Thyroid gland (tissue), 4 donors: ENCODE measurements around the gene CBLB.

ENCODE experiments used
- CTCF ChIP-seq, 6 experiments: fragments of 200-600 bp in 3 of 6; fragments of 450-650 bp in 3 of 6; sonication (generic) in 3 of 6; IDR thresholded peaks; one replicate each; pipeline ENCODE4 v1.5.1; 2016 to 2019; ENCODE audit warnings: antibody characterized with exemption in 6 of 6, mild to moderate bottlenecking in 2 of 6, inconsistent platforms in 1 of 6, moderate library complexity in 1 of 6
- POLR2A ChIP-seq, 2 donors: fragments of 450-650 bp; IDR thresholded peaks; one replicate each; pipeline ENCODE4 v1.6.1; 2017; ENCODE audit warnings: antibody characterized with exemption in 2 of 2, mild to moderate bottlenecking in 2 of 2, moderate library complexity in 1 of 2

- TF ChIP-seq CTCF (IDR thresholded peaks at IDR 0.05) = no peak
- TF ChIP-seq POLR2A (IDR thresholded peaks at IDR 0.05) = no peak
These were observed 105.8 kb downstream of the CBLB start for GRCh38 chr3:105762749-105763658.
